GM19099 (cell line): Measurements from ENCODE around the gene NBAS.

Experiments used
- POLR2A ChIP-seq: IDR thresholded peaks from 3 replicates; pipeline ENCODE4 v1.6.1; 2011; ENCODE audit warnings: low read depth; ENCODE audit not compliant: insufficient read length; ENCODE audit errors: extremely low read depth

Gene NBAS

GRCh38 chr2:15570104-15570503 lies 9.0 kb upstream of the NBAS start:
- TF ChIP-seq POLR2A: no peak

DNA sequence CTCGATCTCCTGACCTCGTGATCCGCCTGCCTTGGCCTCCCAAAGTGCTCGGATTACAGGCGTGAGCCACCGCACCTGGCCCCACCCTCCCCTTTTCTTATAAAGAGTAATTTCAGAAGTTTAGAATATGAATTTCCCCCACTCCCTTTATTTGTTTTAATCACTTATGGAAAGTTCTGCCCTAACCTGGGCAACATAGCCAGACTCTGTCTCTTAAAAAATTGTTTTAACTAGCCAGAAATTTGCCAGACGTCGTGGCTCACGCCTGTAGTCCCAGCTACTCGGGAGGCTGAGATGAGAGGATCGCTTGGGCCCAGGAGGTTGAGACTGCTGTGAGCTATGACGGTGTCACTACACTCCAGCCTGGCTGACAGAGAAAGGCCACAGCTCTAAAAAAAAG lies 7.7 kb upstream of the NBAS start:
- TF ChIP-seq POLR2A: no peak

GRCh38 chr2:15566912-15567311 lies 5.8 kb upstream of the NBAS start:
- TF ChIP-seq POLR2A: no peak

- no peak for TF ChIP-seq POLR2A
Measured at GRCh38 chr2:15565994-15566671, 5.0 kb upstream of the NBAS start.

DNA sequence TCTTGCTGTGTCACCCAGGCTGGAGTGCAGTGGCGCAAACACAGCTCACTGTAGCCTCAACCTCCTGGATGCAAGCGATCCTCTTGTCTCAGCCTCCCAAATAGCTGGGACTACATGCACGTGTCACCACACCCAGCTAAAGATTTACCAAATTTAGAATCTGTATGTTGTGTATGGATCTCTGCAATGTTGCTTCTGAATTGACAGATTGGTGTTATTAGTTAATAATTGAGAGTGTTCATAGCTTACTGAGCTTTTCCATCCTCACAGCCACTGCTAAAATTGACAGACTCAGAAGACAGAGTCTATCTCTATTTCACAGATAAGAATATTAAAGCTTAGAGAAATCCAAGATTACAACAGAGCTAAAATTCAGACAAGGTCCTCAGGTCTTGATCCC lies 4.3 kb upstream of the NBAS start:
- no peak for TF ChIP-seq POLR2A

DNA sequence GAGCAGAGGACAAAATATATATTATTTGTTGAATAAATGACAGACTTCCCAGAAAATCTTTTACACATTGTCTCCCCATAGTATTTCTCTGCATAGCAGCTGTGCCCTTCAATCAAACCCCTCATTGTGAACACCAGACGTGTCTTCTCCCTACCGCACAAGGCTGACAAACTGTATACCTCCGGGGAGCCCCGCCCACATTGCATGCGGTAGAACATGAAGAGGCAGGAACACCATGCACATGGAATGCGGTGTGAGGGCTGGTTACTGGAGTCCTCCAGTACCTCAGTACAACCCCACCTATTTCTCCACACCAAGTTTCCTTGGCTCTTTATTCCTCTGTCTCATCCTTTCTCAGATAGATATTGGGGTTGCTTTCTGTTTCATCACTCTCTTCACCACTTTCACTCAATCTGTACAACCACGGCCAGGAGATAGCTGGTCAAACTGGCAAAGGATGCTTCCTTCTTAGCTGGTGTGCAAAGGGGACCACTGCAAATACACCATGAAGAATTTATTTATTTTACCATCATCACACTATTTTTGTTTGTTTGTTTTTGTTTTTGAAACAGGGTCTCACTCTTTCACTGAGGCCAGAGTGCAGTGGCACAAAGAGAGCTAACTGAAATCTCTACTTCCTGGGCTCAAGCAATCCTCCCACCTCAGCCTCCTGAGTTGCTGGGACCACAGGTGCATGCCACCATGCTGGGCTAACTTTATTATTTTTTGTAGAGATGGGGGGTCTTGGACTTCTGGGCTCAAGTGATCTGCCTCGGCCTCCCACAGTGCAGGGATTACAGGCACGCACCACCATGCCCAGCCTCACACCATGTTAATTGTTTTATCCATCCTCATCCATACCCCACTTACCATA lies 2.3 kb upstream of the NBAS start:
- no peak for TF ChIP-seq POLR2A

- no peak for TF ChIP-seq POLR2A
Measured at GRCh38 chr2:15562354-15563031, 1.4 kb upstream of the NBAS start.

GRCh38 chr2:15561574-15562344 lies 625 bp upstream of the NBAS start:
- TF ChIP-seq POLR2A: no peak

GRCh38 chr2:15560140-15560987 lies 770 bp downstream of the NBAS start:
- TF ChIP-seq POLR2A: no peak

- no peak for TF ChIP-seq POLR2A
Measured at GRCh38 chr2:15559379-15560139, 1.6 kb downstream of the NBAS start.

DNA sequence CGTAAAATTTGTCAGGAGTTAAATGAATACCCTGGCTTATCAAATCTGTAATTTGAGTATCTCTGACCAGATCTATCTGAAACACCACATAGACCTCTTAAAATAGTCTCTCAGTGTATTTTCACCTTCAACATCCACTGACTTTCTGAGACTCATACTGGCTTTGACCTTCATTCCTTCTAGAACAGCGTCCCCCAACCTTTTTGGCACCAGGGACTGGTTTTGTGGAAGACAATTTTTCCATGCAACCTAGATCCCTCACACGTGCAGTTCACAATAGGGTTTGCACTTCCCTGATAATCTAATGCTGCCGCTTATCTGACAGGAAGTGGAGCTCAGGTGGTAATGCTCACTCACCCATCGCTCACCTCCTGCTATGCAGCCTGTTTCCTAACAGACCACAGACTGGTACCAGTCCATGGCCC lies 3.2 kb downstream of the NBAS start:
- no peak for TF ChIP-seq POLR2A

DNA sequence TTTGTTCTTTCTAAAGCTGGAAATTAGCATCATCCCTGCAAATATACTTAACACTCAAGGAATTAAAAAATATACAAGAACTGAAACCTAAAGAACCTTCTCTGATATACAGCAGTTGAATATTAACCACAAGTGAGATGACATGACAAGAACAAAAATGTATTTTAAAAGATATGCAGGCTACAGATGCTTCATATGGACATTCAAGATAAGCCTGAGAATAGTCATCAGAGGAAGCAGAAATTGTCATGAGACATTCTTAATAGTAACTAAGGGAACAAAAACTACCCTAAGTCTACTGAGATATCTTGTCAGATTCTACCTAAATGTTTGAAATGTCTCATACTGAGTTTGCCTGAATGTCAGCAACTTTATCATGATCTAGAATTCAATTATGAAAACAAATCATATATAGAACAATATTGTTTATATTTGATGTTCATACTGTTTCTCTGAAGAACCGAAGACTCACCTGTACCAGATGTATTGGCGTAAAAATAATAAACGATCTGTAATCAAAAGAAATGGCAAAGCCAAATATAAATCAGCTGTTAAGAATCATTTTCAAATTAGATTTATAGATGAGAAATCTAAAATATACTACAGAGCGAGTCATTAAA lies 4.7 kb downstream of the NBAS start:
- TF ChIP-seq POLR2A: no peak

DNA sequence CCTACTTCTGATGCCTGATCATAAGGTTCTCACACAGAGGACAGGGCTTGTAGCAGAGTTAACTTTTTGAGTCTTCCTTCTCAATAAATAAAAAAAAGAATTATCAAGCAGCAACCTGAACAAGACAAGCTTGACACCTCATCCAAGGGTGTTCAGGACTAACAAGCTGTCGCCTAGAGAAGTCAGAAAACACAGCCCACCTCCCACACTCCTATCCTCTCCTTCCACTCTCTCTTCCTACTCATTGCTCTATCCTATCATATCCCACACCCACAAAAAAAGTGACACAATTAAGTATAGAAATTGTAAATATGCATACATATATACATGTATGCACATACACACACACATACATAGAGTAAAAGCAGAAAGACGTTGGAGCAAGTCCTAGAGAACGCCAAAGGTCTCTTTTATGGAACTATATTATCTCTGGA lies 5.4 kb downstream of the NBAS start:
- no peak for TF ChIP-seq POLR2A

GRCh38 chr2:15554525-15555218 lies 6.5 kb downstream of the NBAS start:
- TF ChIP-seq POLR2A: no peak
